Occipital lobe (tissue), 3 donors: ENCODE results near the gene RHPN2. TPM values are rescaled to one million over a fixed set of nuclear protein-coding genes. Genes with fewer than 3 reads are reported as not detected.
"Not testable (repeated sequence)": the region's sequence is repeated elsewhere in the genome, so short reads cannot be mapped to it uniquely, and the experiment has no call there.

ENCODE experiments used
- DNase-seq: peaks from one replicate; lab custom pipeline; 2025; lab: John Stamatoyannopoulos, UW
- small RNA-seq: library from RNA; depleted of rRNA; stranded (forward); fragments of <200 nt; gene quantifications from one replicate; pipeline ENCODE3, GENCODE V24; 2014
- total RNA-seq: library from RNA; depleted of rRNA; stranded (reverse); fragments of >200 nt; gene quantifications from one replicate; pipeline ENCODE4 v1.2.3, GENCODE V29; 2014

Gene RHPN2
- total RNA-seq, 1 donor from 2014 or later, result 3.0 TPM

DNA sequence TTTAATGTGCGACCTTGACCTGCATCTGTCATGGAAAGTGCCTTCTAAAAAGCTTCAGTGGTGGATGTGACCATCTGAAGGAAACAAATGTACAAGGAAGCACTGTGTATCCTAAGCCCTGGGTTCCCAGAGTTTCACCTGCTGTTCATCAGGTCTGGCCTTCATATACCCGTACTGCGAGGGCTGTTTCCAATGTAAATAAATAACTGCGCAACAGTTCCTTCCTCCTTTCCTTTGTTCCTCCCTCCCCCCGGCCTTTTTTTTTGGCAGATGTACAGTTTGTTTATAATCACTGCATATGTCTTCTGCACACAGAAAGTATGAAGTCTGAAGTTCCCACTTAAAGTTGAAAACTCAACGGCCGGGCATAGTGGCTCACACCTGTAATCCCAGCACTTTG, 87.4 kb downstream of the RHPN2 start:
- no peak for DNase-seq

- DNase-seq, result peak; percentile 27
Observed at GRCh38 chr19:32976223-32976805, 88.4 kb downstream of the RHPN2 start.

GRCh38 chr19:32971715-32972540, 92.8 kb downstream of the RHPN2 start, which contains the start of the genes CEP89 and FAAP24:
TSS of gene CEP89 (minus strand) at chr19:32971958. CDS start at chr19:32971874, 84 bp downstream.
TSS of gene FAAP24 (plus strand) at chr19:32972242. CDS start at chr19:32973197, 955 bp downstream.
- peak; percentile 98 for DNase-seq

DNA sequence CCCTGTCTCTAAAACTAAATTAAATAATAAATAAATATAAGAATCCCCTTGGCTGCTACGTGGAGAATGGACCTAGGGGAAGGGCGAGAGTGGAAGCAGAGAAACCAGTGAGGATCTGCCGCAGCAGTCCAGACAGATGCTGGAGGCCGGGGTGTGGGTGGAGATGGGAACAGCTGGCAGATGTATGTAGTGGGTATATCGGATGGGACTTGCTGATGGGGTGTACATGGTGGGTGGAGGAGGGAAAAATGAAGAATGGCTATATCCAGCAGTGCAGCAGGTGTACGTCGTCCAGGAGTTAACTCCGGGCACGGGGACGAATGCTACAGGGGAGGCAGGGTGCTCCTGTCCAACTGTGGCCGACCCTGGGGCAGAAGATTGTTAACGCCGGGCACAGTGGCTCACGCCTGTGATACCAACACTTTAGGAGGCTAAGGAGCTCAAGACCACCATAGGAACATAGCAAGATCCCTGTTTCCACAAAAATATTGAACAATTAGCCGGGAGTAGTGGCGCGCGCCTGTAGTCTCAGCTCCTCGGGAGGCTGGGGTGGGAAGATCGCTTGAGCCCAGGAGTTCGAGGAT, 93.6 kb downstream of the RHPN2 start:
- DNase-seq, result no peak

DNA sequence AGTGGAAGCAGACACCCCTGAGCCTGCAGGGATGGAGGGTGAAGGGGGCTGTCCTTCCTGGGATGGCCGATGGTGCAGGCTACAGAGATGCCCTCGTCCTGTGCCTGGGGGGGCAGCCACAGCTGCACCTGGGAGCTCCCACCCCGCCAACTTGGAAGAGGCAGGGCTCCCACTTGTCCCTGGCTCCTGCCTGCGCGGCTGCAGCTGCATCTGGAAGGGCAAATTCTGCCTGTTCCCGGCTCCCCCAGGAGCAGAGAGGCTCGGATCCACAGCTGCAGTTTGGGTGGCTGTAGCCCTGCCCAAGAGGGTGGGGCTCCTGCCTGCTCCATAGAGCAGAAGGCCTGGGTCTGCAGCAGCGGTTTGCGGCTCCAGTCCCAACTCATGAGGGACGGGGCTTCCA, 95.1 kb downstream of the RHPN2 start:
- DNase-seq, result no peak

GRCh38 chr19:32966750-32967149, 97.9 kb downstream of the RHPN2 start:
- DNase-seq, result no peak

DNA sequence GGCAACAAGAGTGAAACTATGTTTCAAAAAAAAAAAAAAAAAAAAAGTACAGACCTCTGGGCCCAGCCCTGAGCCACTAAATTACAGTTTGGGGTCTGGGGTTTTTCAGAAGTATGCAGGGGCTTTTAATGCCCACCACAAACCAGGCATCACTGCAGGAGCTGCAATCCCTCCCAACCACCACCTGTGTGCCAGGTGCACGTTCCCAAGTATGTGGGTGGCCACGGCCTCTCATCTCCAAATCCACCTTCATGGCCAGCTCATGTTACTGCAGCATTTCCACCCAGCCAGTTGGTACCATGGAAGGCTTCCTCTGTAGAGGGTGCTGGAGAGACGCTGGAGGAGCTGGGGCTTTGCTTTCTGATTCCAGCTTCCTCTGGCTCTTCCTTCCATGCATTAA, 119.4 kb downstream of the RHPN2 start:
- no peak for DNase-seq

- DNase-seq, result not testable (repeated sequence)
Observed at GRCh38 chr19:32941273-32941672, 123.4 kb downstream of the RHPN2 start.

- DNase-seq, result no peak
Observed at GRCh38 chr19:32936065-32936464, 128.6 kb downstream of the RHPN2 start.

DNA sequence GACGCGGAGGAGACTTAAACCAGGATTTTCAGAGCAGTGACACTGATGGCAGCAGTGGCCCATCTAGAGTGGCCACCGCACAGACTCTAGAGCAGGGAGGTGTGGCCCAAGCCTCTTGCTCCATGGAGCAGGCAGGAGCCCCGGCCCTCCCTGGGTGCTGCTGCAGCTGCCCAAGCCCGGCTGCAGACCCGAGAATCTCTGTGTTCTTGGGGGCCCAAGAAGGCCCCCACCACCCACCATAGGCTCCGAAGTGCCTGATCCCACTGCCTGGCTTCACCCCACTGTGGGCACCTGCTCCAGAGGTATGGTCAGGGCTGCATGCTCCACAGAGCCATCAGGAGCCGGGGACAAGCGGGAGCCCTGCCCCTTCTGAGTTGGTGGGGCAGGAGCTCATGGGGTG, 129.1 kb downstream of the RHPN2 start:
- DNase-seq, result no peak

- DNase-seq, result no peak
Observed at GRCh38 chr19:32933571-32933970, 131.1 kb downstream of the RHPN2 start.

DNA sequence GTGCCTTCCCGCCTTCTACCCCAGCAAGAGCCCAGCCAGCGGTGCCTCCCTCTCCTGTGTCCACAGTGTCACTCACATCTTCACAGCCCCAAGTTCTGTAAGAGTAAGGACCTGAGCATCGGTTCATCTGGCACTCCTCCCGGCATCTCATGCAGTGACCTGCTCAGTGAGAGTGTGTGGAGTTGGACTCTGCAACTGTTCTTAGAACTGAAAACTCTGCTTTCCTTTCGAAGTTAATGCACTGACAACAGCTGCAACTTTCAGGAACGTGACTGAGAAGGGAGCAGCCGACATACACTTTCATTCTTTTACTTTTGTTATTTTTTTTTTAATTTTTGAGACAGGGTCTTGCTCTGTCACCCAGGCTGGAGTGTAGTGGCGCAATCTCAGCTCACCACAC, 134.1 kb downstream of the RHPN2 start:
- DNase-seq, result no peak

- no peak for DNase-seq
Observed at GRCh38 chr19:32928806-32929205, 135.9 kb downstream of the RHPN2 start.

Small RNAs within 50 kb of the gene (small RNA-seq; reads per million reads assigned to genes)
- not detected for gene AC008521.1
- gene AC008521.2, result not detected

Other genes with a start within 250 kb of the RHPN2 start
- gene SLC7A9, start 195.1 kb downstream of the RHPN2 start, total RNA-seq, result 1.6 TPM
- 27.8 TPM for gene CEP89, start 92.9 kb downstream of the RHPN2 start, total RNA-seq
- gene FAAP24, start 92.6 kb downstream of the RHPN2 start, total RNA-seq, result 1.6 TPM
- 16.4 TPM for gene GPATCH1, start 16.3 kb upstream of the RHPN2 start, total RNA-seq
- 0.16 TPM for gene WDR88, start 67.2 kb upstream of the RHPN2 start, total RNA-seq
- 96.2 TPM for gene LRP3, start 129.4 kb upstream of the RHPN2 start, total RNA-seq
- gene SLC7A10, start 161.0 kb upstream of the RHPN2 start, total RNA-seq, result 2.5 TPM
- gene CEBPA, start 237.6 kb upstream of the RHPN2 start, total RNA-seq, result 2.8 TPM